Loucy (cell line): ENCODE results near the gene LGALS14.

Experiments
- EZH2phosphoT487 ChIP-seq: fragments of 200-600 bp; IDR thresholded peaks from 2 replicates; pipeline ENCODE4 v1.6.1; 2018; ENCODE audit warnings: antibody characterized with exemption, mild to moderate bottlenecking, moderate library complexity, borderline replicate concordance
- TF ChIP-seq, protein P1 (sequence below): fragments of 200-600 bp; sonication (generic); conservative IDR thresholded peaks from 2 replicates; pipeline ENCODE4 v1.5.1; 2014; ENCODE audit warnings: mild to moderate bottlenecking, antibody characterized with exemption, low read length

DNA sequence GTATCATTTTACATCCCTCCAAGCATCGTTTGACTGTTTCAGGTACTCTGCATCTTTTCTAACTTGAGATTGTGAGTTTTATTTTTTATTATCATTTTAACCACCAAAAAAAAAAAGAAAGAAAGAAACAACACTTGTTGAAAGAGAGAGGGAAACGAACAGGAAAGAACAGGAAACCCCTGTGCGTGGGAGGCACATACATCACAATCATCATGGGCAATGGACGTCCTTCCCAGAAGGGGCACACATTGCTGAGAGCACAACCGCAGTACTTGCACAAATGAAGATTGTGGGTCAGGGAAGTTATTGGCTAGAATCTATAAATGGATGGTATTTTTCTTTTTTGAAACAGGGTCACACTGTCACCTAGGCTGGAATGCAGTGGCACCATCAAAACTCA, 31.8 kb downstream of the LGALS14 start:
- TF ChIP-seq EZH2phosphoT487, result no peak
- TF ChIP-seq, protein P1, sequence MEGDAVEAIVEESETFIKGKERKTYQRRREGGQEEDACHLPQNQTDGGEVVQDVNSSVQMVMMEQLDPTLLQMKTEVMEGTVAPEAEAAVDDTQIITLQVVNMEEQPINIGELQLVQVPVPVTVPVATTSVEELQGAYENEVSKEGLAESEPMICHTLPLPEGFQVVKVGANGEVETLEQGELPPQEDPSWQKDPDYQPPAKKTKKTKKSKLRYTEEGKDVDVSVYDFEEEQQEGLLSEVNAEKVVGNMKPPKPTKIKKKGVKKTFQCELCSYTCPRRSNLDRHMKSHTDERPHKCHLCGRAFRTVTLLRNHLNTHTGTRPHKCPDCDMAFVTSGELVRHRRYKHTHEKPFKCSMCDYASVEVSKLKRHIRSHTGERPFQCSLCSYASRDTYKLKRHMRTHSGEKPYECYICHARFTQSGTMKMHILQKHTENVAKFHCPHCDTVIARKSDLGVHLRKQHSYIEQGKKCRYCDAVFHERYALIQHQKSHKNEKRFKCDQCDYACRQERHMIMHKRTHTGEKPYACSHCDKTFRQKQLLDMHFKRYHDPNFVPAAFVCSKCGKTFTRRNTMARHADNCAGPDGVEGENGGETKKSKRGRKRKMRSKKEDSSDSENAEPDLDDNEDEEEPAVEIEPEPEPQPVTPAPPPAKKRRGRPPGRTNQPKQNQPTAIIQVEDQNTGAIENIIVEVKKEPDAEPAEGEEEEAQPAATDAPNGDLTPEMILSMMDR, result no peak
